ENCODE measurements around the gene WBP4. TPM values are rescaled to one million over a fixed set of nuclear protein-coding genes. Genes with fewer than 3 reads are reported as not detected.

WBP4 gene
- polyA plus RNA-seq, 2 of the 4 experiments (the other 2 are of a cell fraction), result 9.0 to 13.9 TPM

GRCh38 chr13:41056826-41057711 is 4.2 kb upstream of the WBP4 start:
- Histone ChIP-seq H3K9me3 (no peaks in the 10 kb centered on the region), H3K4me2 (no peak overlapping the region), H3K4me3 (no peak overlapping the region), H3K27ac (no peak overlapping the region), H3K4me1 (peaks cover 43% of the 10 kb centered on the region)
- DNase-seq (ENCODE audit: low read depth in 1 of 2, low spot score in 1 of 2), result no peak
- 80% methylated on average over 11 of the region's 11 CpGs for WGBS (ENCODE audit: missing lambda C conversion rate)
- ATAC-seq, result no peak
- no peak for FAIRE-seq
- ChIA-PET CTCF (interaction anchor here (0.8 to 1.1 kb wide), 2 partner anchors 9 to 28 kb away, joined by 3 to 4 read pairs; no protein-coding TSS in a partner anchor), POLR2A (no interaction called here)
- TF ChIP-seq CBX2 (IDR thresholded peaks at IDR 0.05; ENCODE audit: borderline replicate concordance, low read depth), result no peak
- TF ChIP-seq MAZ (IDR thresholded peaks at IDR 0.05; ENCODE audit: borderline replicate concordance, low read depth, low read length), result no peak
- TF ChIP-seq ESRRA (IDR thresholded peaks at IDR 0.05; ENCODE audit: borderline replicate concordance, low read length), result no peak
- TF ChIP-seq ZSCAN20 (CRISPR knock-in tag; IDR thresholded peaks at IDR 0.05), result no peak

GRCh38 chr13:41058295-41059070 is 2.8 kb upstream of the WBP4 start:
- H3K4me1 ChIP-seq, result peaks cover 35% of the 10 kb centered on the region; the same call in 2 of the 3 replicates
- peak overlapping the region; percentile 88 for H3K4me3 ChIP-seq
- peak overlapping the region; percentile 76 for H3K4me2 ChIP-seq
- FAIRE-seq, result no peak
- ChIA-PET POLR2A (no interaction called here), CTCF (interaction anchor here (1.2 to 1.3 kb wide), 2 partner anchors 14 to 55 kb away, joined by 3 to 5 read pairs; no protein-coding TSS in a partner anchor)
- WGBS (ENCODE audit: missing lambda C conversion rate), result 87% methylated on average over 18 of the region's 18 CpGs
- no peak for TF ChIP-seq CBX2 (IDR thresholded peaks at IDR 0.05; ENCODE audit: borderline replicate concordance, low read depth)
- no peak for TF ChIP-seq HDAC2 (IDR thresholded peaks at IDR 0.05)
- peak overlapping the region; percentile 97 to 99; a peak in 5 of 6 replicates for H3K27ac ChIP-seq
- ATAC-seq, result no peak
- DNase-seq (ENCODE audit: low read depth in 1 of 2, low spot score in 1 of 2), result no peak
- no peaks in the 10 kb centered on the region for H3K9me3 ChIP-seq

- ChIA-PET CTCF (interaction anchor here (0.6 to 1.5 kb wide), 5 partner anchors 13 to 309 kb away, joined by 3 to 5 read pairs (median 3); partner anchors contain the start of gene KBTBD7), POLR2A (interaction anchor here (1.3 to 2.3 kb wide), 5 partner anchors 40 to 270 kb away, joined by 3 to 10 read pairs (median 9); partner anchors contain the start of genes ELF1, MTRF1 and SLC25A15)
- no peak for TF ChIP-seq RARB (CRISPR knock-in tag; IDR thresholded peaks at IDR 0.05)
- TF ChIP-seq CBX8 (IDR thresholded peaks at IDR 0.05), result no peak
- no peak for TF ChIP-seq RNF2 (IDR thresholded peaks at IDR 0.05; ENCODE audit: borderline replicate concordance, low read depth)
- no peak for TF ChIP-seq KDM1A (IDR thresholded peaks at IDR 0.05; ENCODE audit: low read depth)
- no peak for TF ChIP-seq NPAS2 (CRISPR knock-in tag; IDR thresholded peaks at IDR 0.05; ENCODE audit: borderline replicate concordance)
- ATAC-seq (no peak), FAIRE-seq (no peak), DNase-seq (ENCODE audit: low read depth in 1 of 2, low spot score in 1 of 2) (no peak)
- H3K27ac ChIP-seq, result peak overlapping the region; percentile 97 to 99
- H3K4me3 ChIP-seq, result peak overlapping the region; percentile 88
- H3K4me2 ChIP-seq, result peak overlapping the region; percentile 76
- peaks cover 37% of the 10 kb centered on the region; the same call in 2 of the 3 replicates for H3K4me1 ChIP-seq
- no peaks in the 10 kb centered on the region for H3K9me3 ChIP-seq
- under 1% methylated on average over 15 of the region's 15 CpGs for WGBS (ENCODE audit: missing lambda C conversion rate)
Observed at GRCh38 chr13:41059456-41060081, 1.7 kb upstream of the WBP4 start.

GRCh38 chr13:41060082-41060723 is 1.1 kb upstream of the WBP4 start:
- peak overlapping the region; percentile 76 for H3K4me2 ChIP-seq
- WGBS (ENCODE audit: missing lambda C conversion rate), result 2% methylated on average over 32 of the region's 57 CpGs
- ChIA-PET CTCF (interaction anchor here (0.8 to 1.5 kb wide), 5 partner anchors 12 to 134 kb away, joined by 3 to 5 read pairs (median 3); partner anchors contain the start of gene KBTBD7), POLR2A (interaction anchor here (1.3 to 2.3 kb wide), 5 partner anchors 41 to 271 kb away, joined by 3 to 10 read pairs (median 9); partner anchors contain the start of genes ELF1, MTRF1 and SLC25A15)
- peaks cover 36% of the 10 kb centered on the region; the same call in 2 of the 3 replicates for H3K4me1 ChIP-seq
- H3K4me3 ChIP-seq, result peak overlapping the region; percentile 88
- peak; percentile 53 to 91 for DNase-seq (ENCODE audit: low read depth in 1 of 2, low spot score in 1 of 2)
- ATAC-seq, result peak; percentile 81 to 82
- peak overlapping the region; percentile 97 to 99 for H3K27ac ChIP-seq
- peak; percentile 26; the same call in 2 of the 3 replicates for TF ChIP-seq BCL3 (IDR thresholded peaks at IDR 0.05)
- peak; percentile 63; the same call in 1 of the 2 replicates for TF ChIP-seq E2F6 (IDR thresholded peaks at IDR 0.05; ENCODE audit: borderline replicate concordance, low read depth)
- peak; percentile 71; the same call in 1 of the 2 replicates for TF ChIP-seq MAZ (IDR thresholded peaks at IDR 0.05; ENCODE audit: borderline replicate concordance, low read depth, low read length)
- TF ChIP-seq ZFP36 (IDR thresholded peaks at IDR 0.05; ENCODE audit: borderline replicate concordance, partially characterized antibody), result no peak
- TF ChIP-seq NFE2L2 (conservative IDR thresholded peaks at IDR 0.05; ENCODE audit: low read length), result no peak
- TF ChIP-seq POLR2A (IDR thresholded peaks at IDR 0.05; ENCODE audit: low read length), result peak; percentile 53
- TF ChIP-seq FOSB (CRISPR knock-in tag; IDR thresholded peaks at IDR 0.05), result no peak
- no peak for TF ChIP-seq RAD21 (conservative IDR thresholded peaks at IDR 0.05 in 1 of 2, IDR thresholded peaks at IDR 0.05 in 1 of 2)
- peak; percentile 51 for TF ChIP-seq MAX (IDR thresholded peaks at IDR 0.05)
- no peak for TF ChIP-seq HOXB13 (CRISPR knock-in tag; IDR thresholded peaks at IDR 0.05; ENCODE audit: low read depth)
- no peak for TF ChIP-seq CHD2 (IDR thresholded peaks at IDR 0.05; ENCODE audit: low read length, partially characterized antibody)
- no peak for FAIRE-seq
- H3K9me3 ChIP-seq, result no peaks in the 10 kb centered on the region

Measured in A549 (cell line).